ENCODE data around the gene PWWP2B.
A peak's percentile ranks its signal among the peaks of the same experiment; 100 is the strongest.

The PWWP2B gene

DNA sequence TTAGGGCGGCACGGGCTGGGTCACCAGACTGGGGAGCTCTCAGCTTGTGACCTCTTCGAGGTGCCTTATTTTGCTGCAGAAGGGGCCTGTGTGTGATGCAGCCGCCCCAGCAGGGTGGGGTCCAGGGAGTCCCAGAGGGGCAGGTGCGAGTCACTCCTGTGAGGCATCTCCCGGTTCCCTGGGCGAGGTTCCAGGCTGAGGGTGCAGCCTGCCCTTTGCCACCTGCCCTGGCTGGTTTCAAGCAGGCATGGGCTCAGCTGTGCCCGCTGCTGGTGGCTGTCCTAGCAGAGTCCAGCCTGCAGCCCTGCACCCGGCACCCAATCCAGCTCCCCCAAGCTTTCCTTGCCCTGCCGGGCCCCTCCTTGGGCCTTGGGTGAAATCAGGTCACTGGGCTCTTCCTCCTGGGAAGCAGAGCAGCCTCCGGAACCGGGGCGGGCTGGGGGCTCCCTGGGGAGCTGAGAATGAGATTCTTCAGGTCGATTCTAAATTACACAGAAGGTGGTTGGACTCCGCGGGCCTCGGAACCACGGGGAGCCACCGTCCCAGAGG is 64.8 kb downstream of the PWWP2B start:
- peaks cover 17% of the 10 kb centered on the region for H3K27me3 ChIP-seq (ENCODE audit: insufficient read depth, low read depth, severe bottlenecking)
- TF ChIP-seq, protein P1, sequence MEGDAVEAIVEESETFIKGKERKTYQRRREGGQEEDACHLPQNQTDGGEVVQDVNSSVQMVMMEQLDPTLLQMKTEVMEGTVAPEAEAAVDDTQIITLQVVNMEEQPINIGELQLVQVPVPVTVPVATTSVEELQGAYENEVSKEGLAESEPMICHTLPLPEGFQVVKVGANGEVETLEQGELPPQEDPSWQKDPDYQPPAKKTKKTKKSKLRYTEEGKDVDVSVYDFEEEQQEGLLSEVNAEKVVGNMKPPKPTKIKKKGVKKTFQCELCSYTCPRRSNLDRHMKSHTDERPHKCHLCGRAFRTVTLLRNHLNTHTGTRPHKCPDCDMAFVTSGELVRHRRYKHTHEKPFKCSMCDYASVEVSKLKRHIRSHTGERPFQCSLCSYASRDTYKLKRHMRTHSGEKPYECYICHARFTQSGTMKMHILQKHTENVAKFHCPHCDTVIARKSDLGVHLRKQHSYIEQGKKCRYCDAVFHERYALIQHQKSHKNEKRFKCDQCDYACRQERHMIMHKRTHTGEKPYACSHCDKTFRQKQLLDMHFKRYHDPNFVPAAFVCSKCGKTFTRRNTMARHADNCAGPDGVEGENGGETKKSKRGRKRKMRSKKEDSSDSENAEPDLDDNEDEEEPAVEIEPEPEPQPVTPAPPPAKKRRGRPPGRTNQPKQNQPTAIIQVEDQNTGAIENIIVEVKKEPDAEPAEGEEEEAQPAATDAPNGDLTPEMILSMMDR (IDR thresholded peaks at IDR 0.05; ENCODE audit: low read depth, low read length), result no peak
- no peaks in the 10 kb centered on the region for H3K9me3 ChIP-seq (ENCODE audit: severe bottlenecking)
- H3K27ac ChIP-seq, result no peak overlapping the region
- no peak for DNase-seq
- H3K4me3 ChIP-seq (ENCODE audit: low read depth, low read length), result no peak overlapping the region
- H3K36me3 ChIP-seq, result no peaks in the 10 kb centered on the region

DNA sequence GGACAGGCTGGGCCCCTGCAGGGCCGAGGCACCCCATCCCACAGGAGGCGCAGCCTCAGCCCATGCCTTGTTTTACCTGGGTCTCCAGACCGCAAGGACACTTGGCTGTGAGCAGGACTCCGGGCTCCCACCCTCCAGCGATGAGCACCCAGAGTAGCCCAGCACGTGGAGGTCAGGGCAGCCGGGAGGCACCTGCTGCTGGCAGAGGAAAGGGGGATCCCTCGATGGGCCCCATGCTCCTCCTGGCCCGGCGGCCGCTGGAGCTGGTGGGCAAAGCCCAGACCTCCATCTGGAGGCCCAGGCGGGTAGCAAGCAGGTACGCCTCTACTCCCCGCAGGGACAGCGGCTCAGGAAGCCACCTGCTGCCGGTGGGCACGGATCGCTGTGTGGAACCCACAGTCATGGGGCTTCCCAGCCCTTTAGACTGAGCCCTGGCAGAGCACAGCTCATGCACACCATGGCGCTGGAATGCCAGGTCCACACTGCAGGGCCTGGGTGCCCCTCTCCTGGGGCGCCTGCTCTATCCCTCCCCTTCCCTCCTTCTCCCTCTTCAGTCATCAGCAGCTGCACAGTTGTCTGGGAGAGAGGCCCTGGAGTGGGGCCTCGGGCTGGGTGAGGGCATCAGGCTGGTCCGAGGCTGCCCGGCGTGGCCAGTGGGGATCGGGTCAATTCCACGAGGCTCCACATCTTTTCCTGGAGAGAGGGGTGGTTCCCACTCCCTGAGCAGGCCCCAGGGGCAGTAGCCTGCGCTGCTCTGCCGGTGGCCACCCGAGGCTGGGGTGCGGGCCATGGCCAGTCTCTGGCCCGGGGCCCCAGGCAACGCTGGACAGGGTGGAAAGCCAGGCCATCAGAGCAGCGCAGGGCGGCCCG is 65.7 kb downstream of the PWWP2B start:
- no peak overlapping the region for H3K27ac ChIP-seq

DNA sequence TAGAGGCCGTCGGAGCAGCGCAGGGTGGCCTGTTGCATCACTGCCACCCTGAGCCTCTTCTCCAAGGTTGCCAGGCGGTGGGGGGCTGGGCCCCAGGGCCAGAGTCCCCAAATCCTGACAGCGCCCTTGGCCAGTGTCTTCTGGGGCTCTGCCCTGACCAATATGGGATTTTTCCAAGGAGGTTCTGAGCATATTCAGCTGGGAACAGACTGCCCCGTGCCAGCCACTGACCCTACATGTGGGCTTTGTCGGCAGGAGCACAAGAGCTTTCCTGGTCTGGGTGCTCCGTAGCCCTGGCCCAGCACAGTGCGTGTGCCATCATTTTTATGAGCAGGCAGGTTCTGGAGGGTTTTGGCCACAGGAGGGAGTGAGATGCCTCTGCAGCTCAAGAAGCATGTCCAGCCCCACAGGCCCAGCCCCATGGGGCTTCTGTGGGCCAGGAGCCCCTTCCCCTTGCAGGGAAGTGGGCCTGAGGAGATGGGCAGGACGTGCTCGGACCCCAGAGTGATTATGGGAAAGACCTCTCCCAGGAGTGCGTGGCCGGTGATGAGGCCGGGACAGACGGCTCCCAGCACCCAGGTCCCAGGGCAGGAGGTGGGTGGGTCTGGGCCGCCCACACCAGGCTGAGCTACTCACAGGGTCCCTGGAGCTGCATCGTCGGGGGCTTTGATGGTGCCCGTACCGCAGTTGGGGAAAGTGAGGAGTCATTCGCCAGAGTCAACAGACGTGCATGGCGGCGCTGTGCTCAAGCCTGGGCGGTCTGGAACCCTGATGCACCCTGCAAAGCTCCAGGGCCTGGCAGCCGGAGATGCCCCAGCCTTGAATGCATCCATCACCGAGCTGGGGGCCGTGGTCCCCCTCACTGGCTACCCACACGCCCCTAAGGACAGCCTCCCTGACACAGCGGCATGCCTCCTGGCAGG is 66.6 kb downstream of the PWWP2B start:
- H3K36me3 ChIP-seq, result no peaks in the 10 kb centered on the region
- no peak for DNase-seq
- no peak overlapping the region for H3K4me3 ChIP-seq (ENCODE audit: low read depth, low read length)
- no peaks in the 10 kb centered on the region for H3K27me3 ChIP-seq (ENCODE audit: insufficient read depth, low read depth, severe bottlenecking)
- TF ChIP-seq, protein P1 (IDR thresholded peaks at IDR 0.05; ENCODE audit: low read depth, low read length), result peak; percentile 50
- H3K27ac ChIP-seq, result no peak overlapping the region
- no peaks in the 10 kb centered on the region for H3K9me3 ChIP-seq (ENCODE audit: severe bottlenecking)

More for the DNA sequence above, 65.7 kb downstream of the PWWP2B start:
- DNase-seq, result no peak
- Histone ChIP-seq H3K4me3 (ENCODE audit: low read depth, low read length) (no peak overlapping the region), H3K9me3 (ENCODE audit: severe bottlenecking) (no peaks in the 10 kb centered on the region), H3K27me3 (ENCODE audit: insufficient read depth, low read depth, severe bottlenecking) (peaks cover 7% of the 10 kb centered on the region), H3K36me3 (no peaks in the 10 kb centered on the region)
- TF ChIP-seq, protein P1 (IDR thresholded peaks at IDR 0.05; ENCODE audit: low read depth, low read length), result no peak

DNA sequence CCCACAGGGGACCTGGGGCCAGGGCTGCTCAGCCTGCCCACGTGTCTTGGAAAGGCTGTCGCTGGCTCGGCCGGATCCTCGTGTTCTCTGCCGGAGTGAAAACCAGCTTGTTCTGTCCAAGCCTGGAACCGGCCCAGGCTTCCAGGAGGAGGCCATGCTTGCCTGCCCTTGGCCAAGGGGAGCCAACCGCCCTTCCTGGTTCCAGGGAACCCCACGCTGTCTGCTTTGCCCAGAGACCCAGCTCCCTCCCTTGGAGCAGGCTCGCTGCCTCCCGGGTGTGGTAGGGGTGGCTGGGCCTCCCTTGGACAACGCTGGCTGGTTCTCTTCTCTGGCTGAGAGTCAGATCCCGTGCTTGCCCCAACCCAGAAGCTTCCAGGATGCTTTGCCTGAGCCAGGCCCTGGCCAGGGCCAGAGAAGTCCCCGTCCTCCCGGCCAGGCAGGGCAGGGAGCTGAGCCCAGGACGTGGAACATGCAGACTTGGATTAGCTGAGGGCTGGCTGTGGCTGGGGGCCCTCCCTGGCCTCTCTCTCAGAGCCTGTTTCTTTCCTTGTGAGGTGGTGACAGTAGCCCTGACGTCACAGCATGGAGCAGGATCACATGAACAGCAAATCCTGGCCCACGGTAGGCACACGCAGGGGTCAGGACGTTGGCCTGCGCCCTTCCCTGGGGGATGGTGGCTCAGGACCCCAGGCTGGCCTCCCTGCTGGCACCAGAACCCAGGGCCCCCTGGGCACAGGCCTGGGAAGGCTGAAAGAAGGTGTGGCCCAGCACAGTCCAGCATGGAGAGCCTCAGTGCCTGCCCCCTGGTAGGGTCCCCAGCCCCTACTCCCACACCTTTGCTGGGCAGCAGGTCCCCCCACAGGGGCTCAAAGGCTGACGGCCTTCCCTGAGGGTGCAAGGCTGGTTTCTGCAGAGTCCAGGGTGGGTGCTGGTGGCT is 67.5 kb downstream of the PWWP2B start:
- Histone ChIP-seq H3K36me3 (no peaks in the 10 kb centered on the region), H3K27ac (no peak overlapping the region), H3K27me3 (ENCODE audit: insufficient read depth, low read depth, severe bottlenecking) (no peaks in the 10 kb centered on the region), H3K4me3 (ENCODE audit: low read depth, low read length) (no peak overlapping the region), H3K9me3 (ENCODE audit: severe bottlenecking) (no peaks in the 10 kb centered on the region)
- DNase-seq, result no peak
- TF ChIP-seq, protein P1 (IDR thresholded peaks at IDR 0.05; ENCODE audit: low read depth, low read length), result no peak

Data from WERI-Rb-1 (cell line).